CD1c-positive myeloid dendritic cell (primary cell): Measurements from ENCODE around the gene PPP2R2C.

Experiments used
- DNase-seq: peaks from one replicate; pipeline ENCODE4 v3.0.0-alpha.2; 2016; ENCODE audit errors: extremely low spot score

Gene PPP2R2C

DNA sequence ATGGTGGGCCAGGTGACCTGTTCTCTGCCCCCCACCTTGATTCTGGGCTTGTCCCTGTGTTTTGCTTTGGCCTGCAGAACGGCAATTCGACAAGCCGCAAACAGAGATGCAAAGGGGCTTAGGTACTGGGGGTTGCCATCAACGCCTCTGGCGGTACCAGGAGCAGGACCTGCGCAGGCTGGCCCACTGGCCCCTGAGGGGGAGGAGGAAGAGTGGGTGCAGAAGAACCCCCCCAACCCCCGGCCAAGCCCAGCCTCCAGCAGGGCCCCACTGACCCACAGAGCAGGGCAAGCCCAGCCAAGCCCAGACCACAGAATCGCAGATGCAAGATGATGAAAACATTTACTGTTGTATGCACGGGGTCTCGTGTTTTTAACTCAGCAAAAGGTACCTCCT is 89.4 kb downstream of the PPP2R2C start:
- no peak for DNase-seq

DNA sequence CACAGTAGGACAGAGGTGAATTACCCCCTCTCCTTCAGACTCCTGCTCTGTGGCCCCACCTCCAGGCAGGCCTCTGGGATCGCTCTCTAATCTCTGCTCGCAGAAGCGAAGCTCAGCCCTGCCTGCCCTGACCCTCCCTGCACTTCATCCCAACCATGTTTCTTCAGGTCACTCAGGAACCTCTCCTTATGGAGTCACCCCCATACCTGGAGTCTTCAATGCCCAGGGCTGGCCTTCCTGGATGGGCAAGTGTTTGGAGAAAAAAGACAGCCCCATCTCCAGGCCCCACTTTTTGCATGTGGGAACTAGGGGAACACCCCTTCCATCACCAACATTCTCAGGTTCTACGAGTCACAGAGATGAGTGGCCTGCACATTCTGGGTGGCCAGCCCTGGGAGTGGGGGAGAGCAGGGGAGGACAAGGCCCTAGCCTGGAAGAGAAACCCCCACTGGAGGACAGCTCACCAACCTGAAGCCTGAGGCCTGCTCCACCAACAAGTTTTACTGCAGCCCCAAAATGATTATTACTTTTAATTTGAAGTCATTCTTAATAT is 90.8 kb downstream of the PPP2R2C start:
- no peak for DNase-seq

DNA sequence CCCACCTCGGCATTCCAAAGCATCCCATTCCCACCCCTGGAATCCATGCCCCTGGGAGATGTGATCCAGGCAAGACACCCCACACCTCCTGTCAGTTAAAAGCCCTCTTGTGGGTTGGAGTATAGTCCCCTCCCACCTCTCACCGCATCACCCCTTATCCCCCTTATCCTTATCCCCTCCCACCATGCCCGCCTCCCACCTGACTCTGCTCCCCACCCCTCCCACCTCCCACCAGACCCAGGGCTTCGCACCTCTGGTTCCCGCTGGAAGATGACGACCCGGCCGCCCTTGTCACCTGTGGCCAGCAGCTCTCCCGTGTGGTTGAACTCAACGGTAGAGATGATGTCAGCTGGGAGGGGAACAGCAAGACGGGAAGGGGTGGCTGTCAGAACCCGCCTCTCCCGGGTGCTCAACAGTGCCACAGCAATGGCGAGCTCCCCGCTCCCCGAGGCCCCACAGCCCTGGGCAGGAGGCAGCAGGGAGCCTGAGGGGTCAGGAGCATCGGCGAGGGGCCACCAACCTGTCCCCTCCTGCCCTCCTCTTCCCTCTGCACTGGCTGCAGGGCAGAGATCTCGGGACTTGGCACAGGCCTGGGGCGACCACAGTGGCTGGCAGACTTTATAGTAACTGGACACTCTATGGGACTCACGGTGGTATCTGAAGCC is 91.5 kb downstream of the PPP2R2C start:
- DNase-seq: no peak

DNA sequence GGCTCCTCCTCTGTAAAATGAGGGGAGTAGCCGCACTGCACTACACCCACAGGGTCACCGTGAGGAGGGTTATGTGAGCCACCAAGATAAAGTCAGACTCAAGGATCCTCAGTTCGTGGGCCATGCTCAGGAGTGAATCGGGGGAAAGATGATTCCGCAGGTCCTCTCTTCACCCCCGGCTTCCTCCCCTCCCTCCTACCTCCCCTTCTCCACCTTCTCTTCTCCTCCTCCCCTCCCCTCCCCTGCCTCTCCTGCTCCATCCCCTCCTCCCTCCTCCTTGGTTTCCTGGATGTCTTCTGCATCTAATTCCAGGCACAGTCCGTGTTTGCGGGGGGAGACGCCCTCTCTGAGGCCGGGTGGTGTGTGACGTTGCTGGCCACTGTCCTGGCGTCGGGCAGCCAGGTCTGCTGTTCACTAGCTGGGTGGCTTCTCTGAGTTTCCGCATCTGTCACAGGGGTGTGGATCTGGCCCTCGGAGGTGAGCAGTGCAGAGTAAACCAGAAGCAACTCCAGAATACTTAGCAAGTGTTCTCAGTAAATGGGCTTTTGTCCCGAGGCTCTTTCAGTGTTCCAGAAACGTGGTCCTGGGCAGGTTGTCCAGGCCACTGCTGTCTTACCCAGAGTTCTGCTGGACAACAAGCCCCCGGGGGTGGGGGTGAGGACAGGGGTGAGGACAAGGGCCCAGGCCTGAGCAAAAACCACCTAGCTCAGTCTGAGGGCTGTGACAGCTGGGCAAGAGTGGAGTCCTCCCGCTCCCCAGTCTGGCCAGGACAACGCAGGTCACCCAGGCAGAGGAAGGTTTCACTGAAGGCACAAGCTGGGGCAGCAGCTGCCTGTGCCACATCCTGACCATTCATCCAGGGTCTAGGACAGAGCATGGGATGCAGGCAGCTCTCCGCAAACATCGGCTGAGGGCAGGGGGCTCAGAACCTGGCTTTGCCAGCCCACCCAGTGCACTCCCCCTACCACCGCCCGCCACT is 92.4 kb downstream of the PPP2R2C start:
- DNase-seq: no peak

DNA sequence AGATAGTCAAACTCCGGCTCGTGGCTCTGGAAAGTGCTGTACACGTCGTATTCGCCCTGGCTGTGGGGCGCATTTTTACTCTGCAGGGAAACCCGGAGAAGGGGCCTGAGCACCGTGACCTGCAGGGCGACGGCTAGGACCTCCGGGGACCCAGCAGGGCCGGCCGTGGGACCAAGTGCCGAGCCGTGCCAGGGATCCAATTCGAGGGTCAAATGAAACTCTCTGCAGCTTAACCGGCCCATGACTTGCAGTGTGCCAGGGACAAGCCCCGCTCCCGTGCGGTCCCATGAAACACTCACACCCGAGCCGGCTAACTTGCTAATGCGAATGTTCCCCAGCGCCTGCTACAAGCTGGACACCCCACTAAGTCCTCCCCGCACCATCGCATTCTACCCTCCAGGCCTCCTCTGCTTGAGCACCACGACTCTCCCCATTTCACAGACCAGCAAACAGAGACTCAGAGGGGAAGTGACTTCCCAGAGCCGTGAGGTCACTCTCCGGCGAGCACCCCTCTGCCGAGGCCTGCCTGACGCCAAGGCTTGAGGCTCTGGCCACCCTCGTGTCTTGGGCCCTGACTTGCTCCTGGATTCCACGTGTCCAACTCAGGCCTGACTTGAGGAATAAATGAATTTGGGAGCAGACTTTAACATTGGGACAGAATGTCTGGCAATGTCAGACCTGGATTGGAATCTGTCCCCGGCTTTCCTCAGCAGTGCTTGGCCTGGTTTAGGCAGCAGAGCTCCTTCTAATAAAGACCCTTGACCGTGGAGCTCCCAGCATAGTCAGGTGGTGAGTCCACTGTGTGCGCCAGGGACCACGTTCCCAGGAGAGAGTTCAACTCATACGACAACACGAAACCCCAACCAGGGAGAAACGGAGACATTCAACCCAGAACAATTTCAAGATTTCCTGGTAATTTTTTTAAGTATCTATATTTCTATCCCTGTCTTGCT is 93.6 kb downstream of the PPP2R2C start:
- DNase-seq: no peak

DNA sequence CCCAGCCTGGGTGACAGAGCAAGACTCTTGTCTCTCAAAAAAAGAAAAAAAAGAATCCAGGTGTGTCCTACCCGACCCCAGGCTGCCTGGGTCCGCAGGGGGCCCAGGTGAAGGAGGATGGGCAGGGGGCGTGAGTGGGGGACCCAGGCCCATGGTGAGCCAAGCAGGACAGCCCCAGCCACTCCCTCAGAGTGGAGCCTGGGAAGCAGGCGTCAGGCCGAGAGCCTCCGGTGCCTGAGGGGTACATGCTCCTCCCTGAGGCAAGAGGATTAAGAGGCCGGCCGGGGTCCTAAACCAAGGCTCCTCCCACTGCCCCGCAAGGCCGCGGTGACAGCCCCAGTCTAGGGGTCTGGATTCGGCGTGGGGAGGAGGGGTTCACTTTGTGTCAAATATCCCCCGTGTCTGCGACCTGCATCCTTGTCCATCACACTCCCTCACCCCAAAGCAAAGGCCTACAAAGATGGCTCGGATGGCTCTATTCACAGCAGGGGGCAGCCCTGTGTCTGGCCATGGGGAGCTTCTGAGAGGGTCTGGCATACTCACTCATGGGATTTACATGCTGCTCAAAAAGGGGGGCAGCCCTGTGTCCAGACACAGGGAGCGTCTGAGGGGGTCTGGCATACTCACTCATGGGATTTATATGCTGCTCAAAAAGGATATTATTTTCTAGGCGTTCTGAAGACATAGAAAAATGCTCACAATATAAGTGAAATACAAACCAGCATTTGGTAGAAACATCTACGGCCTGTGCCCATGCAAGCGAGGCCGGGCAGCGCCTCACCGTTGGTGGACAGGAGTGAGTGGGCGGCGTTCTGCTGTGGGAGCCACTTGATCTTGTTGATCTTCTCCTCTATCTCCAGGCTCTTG is 94.6 kb downstream of the PPP2R2C start:
- no peak for DNase-seq

DNA sequence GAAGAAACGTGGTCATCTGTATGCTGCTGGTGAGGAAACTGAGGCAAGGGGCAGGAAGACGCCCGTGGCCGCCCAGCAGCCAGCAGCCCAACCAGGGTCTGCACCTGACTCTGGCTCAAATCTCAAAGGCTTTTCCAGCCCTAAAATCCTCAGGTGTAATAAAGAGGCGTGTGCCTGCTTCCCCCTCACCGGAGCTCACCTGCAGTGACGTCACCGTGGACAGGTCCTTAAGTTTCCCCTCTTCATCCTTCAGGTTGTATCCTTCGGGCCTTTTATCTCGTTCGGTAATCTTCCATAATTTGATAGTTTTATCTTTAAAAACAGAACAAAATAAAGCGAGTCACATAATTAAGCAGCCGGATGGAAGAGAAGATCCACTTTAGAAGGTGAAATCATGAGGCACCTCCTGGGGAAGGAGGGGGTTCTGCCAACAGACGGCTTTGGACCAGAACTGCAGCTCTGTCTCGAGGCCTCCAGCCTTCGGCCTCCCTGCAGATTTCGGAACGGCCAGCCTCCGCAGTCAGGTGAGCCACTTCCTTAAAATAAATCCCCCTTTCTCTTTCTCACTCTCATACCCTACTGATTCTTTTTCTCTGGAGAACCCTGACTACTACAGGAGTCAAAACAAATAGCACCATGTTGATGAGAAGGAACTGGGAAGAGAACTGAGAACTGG is 96.7 kb downstream of the PPP2R2C start:
- DNase-seq: no peak

DNA sequence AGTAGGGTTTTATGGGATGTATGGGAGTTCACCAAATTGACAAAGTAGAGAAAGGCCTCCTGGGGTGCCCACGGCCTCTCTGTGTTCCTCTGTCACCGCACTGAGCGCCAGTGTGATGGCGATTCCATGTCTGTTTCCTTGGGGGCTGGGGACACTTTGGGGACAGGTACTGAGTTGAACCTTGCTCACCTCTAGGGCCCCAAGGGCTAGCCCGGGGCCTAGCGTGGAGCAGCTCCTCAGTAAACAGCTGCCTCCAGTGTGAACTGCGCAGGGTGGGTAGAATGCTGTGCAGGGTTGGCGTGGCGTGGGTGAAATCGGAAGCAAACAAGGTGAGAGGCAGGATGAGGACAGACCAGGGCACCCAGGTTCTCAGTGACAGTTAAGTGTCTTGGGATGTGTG is 97.8 kb downstream of the PPP2R2C start:
- DNase-seq: no peak

DNA sequence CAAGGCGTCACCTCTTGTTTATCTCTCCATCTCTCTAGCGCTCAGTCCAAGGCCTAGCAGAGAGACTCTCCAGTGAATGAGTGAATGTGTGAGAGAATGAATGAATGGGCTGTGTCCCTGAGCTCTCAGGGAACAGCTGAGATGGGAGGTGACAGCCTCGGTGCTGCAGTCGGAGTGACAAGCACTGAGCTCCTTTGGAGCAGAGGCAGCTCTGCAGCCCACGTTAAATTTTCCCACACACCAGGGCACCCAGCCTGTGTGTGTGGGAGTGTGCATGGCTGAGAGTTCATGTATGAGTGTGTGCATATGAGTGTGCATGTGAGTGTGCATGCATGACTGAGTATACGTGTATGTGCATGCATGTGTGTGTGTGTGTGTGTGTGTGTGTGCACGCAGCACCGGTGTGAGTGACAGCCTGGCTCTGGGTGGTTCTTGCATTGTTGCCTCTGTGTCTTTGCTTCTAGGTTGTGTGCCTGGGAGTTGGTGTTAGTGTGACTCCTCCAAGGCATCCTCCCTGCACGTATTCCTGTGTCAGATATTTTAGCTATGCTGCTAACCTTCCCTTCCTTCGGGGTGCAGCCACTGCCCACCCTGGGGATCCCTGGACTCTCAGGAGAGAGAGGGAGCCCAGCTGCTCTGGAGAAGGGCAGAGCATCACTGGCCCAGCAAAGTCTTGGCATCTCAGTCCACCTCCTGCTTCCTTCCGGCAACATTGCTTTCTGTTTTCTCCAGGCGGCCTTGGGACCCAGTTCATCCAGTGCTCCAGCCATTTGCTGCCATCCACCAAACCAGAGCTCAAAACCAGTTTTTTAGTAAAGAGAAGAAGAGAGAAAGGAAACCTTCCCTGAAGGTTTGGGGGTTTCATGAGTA is 98.6 kb downstream of the PPP2R2C start:
- DNase-seq: no peak

DNA sequence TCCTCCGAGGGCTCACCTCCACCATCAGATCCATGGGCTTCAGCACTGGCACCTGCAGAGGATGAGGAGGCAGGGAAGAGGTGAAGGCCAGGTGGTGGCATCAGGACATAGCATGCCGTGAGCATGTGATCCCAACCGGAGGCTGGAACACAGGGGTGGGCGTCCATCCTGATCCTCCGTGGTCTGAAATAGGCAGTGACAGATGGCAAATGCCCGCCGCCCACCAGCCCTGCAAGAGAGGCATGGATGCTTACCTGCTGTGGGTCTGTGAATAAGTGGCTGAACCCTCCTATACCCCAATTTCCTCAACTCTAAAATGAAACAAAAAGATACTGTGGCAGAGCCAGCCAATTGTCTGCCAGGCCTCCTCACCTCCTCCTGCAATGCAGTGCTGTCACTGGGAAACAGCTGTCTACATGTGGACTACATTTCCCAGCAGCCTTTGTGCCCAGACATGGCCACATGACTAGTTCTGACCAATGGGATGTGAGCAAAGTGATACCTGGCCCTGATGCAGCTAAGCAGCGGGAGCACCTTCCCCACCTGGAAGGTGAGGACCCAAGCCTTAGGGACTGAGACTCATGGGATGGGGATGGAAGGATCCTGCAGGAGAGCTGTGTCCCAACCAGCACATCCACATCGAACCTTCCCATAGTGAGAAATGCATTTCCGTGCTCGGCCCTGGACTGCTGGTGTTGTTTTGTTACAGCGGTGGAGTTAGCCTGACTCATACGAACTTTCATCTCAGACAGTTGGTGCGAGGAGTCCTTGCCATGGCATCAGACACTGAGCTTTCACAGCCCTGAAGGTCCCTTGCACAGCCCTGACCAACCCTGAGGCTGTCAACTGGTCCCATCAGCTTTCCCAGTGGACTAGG is 99.5 kb downstream of the PPP2R2C start:
- peak; percentile 4 for DNase-seq

DNA sequence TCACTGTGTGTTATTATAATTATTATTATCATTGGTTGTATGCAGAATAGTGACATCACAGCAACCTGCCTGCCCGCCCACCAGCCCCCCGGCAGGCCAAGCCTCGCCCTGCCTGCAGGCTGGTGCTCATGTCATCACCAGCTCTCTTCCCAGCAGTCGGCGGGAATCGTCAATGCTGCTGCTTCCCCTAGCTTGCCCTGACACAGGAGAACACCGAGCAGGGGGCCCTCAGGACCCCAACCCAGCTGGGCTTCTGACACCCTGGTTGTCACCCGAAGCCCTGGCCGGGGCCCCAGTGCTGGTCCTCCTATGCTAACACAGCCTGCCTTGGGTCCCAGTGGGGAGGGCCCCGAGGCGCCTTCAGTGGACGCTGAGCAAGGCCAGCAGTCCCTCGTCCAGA is 100.6 kb downstream of the PPP2R2C start:
- DNase-seq: no peak

DNA sequence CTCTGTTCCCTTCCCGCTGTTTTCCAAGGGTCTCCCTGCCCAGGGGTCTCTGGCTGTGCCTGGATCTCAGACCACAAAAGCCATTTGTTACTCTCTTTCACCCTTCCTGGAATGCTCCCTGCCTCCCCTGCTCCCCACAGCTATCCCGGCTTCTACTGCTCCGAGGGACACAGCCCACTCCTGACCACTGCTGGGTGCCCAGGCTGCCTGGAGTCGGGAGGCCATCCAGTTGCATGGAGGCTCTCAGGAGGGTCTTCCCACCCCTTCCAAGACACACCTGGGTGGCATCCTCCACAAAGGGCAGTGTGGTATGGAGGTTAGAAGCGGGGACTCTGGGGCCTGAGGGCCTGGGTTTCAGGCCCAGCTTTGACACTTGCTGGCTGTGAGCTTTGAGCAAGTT is 101.1 kb downstream of the PPP2R2C start:
- no peak for DNase-seq

DNA sequence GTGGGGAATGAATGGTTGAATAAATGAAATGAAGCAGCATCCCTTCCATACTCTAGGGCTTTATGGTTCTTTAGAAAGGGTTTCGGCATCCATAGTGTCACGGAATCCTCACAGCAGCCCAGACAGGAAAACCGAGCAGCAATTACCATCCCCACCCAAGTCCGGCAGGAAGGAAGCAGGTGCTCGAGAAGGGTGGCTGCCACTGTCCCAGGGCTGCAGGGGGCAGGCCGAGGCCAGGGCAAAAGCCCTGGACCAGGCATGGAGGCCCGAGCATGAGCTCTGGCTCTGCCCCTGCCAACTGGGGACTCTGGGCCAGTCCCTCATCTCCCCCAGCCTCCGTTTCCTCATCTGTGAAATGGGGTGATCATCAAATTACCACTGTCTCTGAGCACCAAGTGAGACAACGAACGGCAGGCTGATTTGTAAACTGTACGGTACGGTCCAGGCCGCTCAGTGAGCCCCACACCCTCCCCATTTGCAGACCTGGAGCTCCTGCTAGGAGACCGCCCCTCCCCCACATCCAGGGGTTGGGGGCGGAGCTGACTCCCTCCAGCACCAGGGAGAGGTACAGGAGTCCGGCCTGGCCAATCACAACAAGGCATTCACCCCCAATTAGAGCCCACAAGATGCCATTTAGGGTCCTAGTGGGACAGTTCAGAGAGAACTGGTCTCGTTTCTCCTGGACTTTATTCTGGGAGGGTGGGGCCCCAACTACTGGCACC is 102.3 kb downstream of the PPP2R2C start:
- DNase-seq: no peak

DNA sequence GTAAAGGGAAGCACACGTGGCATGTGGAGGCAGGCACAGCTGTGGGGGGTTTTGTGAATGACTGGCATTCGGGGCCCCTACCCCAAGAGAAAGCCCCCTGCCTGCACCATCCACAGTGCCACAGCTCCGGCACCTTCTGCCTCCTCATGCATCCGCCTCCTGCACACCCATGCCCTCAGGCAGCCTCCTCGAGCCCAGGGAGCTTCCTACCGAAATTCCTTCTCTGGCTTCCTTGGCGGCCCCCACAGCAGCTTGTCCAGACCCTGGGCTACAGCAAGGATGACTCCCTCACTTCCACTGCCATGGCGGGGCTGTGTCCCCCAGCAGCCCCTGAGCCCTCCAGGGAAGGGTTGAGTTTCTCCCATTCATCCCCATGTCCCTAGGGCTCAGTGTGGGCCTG is 102.9 kb downstream of the PPP2R2C start:
- no peak for DNase-seq

DNA sequence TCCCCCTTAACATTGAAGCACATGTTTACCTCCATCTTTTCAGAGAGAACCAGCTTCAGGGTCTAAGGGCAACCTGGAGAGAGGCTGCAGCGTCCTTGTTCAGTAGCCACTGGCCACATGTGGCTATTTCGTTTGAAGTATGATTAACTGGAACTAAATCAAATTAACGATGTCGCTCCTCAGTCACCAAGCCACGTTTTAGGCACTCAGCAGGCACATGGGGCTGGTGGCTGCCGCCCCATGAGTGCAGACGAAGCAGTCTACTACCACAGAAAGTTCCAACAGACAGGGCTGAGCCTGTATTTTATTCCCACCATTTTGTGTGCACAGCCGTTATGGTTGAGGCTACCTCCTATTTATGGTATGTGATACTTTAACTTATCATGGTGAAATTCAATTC is 103.4 kb downstream of the PPP2R2C start:
- DNase-seq: no peak

DNA sequence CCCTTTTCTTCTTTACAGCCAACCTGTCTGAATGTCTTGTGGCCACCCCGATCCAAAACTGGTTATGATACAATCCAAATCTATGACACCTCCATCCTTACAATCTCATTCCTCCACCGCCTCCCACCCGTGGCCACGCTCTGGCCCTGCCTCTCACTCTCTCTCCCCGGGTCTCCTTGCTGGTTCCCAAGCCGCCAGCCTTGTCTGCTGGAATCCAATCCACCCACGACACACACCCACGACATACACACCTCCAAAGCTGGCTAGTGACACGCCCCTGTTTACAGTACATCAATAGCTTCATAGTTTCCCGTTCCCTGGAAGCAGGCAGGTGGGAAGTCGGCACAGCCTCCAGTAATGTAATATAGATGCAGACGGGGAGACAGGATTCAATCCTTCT is 103.8 kb downstream of the PPP2R2C start:
- DNase-seq: no peak

DNA sequence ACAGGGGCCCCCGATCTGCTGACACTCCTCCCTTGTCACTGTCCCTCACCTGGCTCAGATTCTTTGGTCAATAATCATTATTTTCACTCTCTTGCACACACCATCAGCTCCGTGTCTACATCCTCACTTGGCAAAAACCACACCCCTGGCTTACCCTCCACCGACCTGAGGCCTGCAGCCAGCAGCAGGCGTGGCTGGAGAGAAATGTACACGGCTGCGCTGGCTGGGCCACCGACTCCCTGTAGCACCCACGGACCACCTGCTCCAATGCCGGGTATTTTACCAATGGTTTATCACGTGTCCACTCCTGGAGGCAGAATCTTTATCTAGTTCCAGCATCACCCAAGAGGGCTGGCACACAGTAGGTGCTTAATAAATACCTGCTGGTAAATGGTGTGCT is 104.3 kb downstream of the PPP2R2C start:
- no peak for DNase-seq
